CD4-positive, alpha-beta T cell treated with Interleukin-17A for 4 hours (primary cell): ENCODE results near the gene GATB.
"Not testable (repeated sequence)": the region's sequence is repeated elsewhere in the genome, so short reads cannot be mapped to it uniquely, and the experiment has no call there.

Experiments
- DNase-seq: peaks from one replicate; pipeline ENCODE4 v3.0.0-alpha.2; 2020; ENCODE audit warnings: mixed read lengths

Gene GATB

GRCh38 chr4:151783867-151784266 is 23.1 kb upstream of the GATB start:
- DNase-seq = no peak

- DNase-seq = no peak
Observed at GRCh38 chr4:151782296-151782695, 21.5 kb upstream of the GATB start.

- DNase-seq = no peak
Observed at GRCh38 chr4:151781026-151781425, 20.2 kb upstream of the GATB start.

- no peak for DNase-seq
Observed at GRCh38 chr4:151777471-151777870, 16.7 kb upstream of the GATB start.

GRCh38 chr4:151774324-151774723 is 13.5 kb upstream of the GATB start:
- DNase-seq = no peak

- DNase-seq = no peak
Observed at GRCh38 chr4:151772274-151772673, 11.5 kb upstream of the GATB start.

- no peak for DNase-seq
Observed at GRCh38 chr4:151771664-151772063, 10.9 kb upstream of the GATB start.

GRCh38 chr4:151770154-151770553 is 9.3 kb upstream of the GATB start:
- DNase-seq = no peak

- no peak for DNase-seq
Observed at GRCh38 chr4:151768835-151769234, 8.0 kb upstream of the GATB start.

- DNase-seq = peak; percentile 5
Observed at GRCh38 chr4:151766691-151767090, 5.9 kb upstream of the GATB start.

- no peak for DNase-seq
Observed at GRCh38 chr4:151760002-151760401, 805 bp downstream of the GATB start.

- no peak for DNase-seq
Observed at GRCh38 chr4:151753056-151753455, 7.8 kb downstream of the GATB start.

- no peak for DNase-seq
Observed at GRCh38 chr4:151750156-151750555, 10.7 kb downstream of the GATB start.

- no peak for DNase-seq
Observed at GRCh38 chr4:151745481-151746231, 15.2 kb downstream of the GATB start.

GRCh38 chr4:151744614-151745013 is 16.2 kb downstream of the GATB start:
- DNase-seq = no peak

GRCh38 chr4:151743894-151744293 is 16.9 kb downstream of the GATB start:
- DNase-seq = no peak

GRCh38 chr4:151743128-151743854 is 17.5 kb downstream of the GATB start:
- DNase-seq = no peak

GRCh38 chr4:151738720-151739517 is 21.9 kb downstream of the GATB start:
- no peak for DNase-seq

- DNase-seq = not testable (repeated sequence)
Observed at GRCh38 chr4:151736852-151737251, 24.0 kb downstream of the GATB start.

GRCh38 chr4:151736361-151736760 is 24.4 kb downstream of the GATB start:
- DNase-seq = no peak

GRCh38 chr4:151731670-151732069 is 29.1 kb downstream of the GATB start:
- not testable (repeated sequence) for DNase-seq

GRCh38 chr4:151729731-151730559 is 30.9 kb downstream of the GATB start:
- no peak for DNase-seq

- DNase-seq = no peak
Observed at GRCh38 chr4:151728679-151729078, 32.1 kb downstream of the GATB start.
